ENCODE measurements around the gene LCN10.

Gene LCN10

DNA sequence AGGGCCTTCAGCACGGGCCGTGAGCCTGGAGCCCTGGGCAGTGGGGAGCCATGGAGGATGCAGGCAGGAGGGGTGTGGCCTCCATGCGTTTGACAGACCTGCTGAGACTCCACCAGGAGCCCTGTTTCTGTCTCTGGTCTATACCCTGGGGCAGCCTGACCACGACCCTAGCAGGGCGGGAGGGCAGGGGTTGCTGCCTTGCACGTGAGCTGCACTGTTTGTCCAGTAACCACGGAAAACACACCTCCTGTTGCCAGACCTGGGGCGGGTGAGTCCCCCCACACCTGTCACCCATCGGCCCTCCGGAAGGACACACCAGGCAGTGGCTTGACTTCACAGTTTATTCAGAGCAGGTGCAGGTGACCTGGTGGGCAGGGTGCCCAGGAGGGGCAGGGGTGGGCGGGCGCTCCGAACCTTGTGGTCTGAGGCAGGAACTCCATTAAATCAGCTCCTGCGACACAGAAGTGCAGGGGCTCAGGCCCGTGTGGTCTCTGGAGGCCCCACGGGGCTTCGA, 11.4 kb upstream of the LCN10 start:
- no peak for DNase-seq

GRCh38 chr9:136753371-136754058, 10.8 kb upstream of the LCN10 start:
- no peak for DNase-seq

GRCh38 chr9:136751814-136752213, 9.1 kb upstream of the LCN10 start:
- no peak for DNase-seq

- DNase-seq, result no peak
Measured at GRCh38 chr9:136751244-136751643, 8.5 kb upstream of the LCN10 start.

GRCh38 chr9:136750526-136750925, 7.8 kb upstream of the LCN10 start:
- DNase-seq, result peak; percentile 74

DNA sequence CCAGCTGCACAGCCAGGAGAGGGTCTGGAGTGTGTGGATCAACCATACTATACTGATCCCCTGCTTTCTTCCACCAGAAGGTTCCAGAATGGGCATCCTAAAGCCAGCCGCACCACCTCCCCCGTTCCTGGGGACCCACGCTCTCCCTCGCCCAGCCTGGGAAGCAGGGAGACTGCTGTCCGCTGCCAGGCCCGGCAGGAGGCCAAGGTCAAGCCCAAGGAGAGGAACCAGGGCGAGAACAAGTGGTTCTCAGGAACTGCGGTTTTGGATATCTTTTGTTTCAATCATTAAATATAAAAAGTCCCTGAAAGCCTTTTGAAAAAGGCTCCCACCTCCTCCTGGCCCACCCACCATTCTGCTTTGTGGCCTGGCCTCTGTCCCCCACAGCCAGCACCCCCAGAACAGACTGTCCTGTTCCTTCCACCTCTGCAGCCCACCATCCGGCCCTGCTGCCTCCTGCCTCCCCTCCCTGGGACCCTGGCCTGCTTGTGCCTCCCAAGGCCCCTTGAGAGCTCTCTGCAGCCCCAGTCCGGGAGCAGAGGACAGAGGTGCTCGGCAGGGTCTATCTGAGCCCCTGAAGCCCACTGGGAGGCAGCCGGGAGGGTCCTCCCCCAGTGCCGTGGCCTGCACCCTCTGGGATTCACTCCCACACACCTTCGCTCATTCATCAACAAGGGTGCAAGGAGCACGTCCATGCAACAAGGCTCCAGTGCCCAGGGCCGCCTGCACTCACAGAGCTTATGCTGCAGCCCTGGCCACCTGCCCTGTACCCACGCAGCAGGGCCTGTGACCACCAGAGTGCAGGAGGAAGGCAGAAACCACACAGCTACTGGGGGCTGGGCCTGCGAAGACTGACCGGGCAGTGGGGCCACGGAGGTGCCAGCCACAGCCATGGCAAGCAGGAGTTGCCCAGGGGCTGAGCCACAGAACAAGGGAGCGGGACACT, 6.2 kb upstream of the LCN10 start:
- DNase-seq, result no peak

DNA sequence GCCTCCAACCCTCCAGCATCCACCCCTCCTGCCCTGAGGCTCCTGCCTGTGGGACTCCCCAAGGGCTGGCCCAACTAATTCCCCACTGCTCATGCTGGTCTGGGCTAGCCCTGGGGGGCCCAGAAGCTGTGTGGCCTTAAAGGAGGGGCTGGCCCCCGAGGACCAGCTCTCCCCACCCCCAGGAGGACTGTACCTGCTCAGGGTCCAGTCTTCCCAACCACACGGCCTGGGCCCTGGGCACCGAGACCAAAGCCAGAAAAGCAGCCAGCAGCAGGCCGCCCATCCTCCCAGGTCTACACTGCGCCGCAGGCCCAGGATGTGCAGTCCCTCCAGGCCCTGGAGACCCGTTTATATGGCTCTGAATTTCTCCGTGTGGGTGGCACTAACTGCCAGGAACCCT, 5.5 kb upstream of the LCN10 start, which contains the start of gene LCN6:
Gene LCN6 (minus strand): TSS at position 325 of the 400 bp plus-strand sequence. CDS start 42 bp downstream, at position 283.
- DNase-seq, result no peak

GRCh38 chr9:136747161-136748060, 4.7 kb upstream of the LCN10 start:
- DNase-seq, result no peak

GRCh38 chr9:136746621-136747020, 3.9 kb upstream of the LCN10 start:
- DNase-seq, result no peak

DNA sequence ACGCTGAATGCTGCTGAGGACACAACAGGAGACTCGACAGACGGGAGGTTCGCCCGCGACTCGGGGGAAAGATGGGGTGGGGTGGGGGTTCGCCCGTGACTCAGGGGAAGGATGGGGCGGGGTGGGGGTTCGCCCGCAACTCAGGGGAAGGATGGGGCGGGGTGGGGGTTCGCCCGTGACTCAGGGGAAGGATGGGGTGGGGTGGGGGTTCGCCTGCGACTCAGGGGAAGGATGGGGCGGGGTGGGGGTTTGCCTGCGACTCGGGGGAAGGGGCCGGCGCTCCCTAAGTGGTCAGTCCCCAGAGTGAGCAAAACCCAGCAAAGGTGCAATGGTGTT, 3.4 kb upstream of the LCN10 start:
- DNase-seq, result no peak

DNA sequence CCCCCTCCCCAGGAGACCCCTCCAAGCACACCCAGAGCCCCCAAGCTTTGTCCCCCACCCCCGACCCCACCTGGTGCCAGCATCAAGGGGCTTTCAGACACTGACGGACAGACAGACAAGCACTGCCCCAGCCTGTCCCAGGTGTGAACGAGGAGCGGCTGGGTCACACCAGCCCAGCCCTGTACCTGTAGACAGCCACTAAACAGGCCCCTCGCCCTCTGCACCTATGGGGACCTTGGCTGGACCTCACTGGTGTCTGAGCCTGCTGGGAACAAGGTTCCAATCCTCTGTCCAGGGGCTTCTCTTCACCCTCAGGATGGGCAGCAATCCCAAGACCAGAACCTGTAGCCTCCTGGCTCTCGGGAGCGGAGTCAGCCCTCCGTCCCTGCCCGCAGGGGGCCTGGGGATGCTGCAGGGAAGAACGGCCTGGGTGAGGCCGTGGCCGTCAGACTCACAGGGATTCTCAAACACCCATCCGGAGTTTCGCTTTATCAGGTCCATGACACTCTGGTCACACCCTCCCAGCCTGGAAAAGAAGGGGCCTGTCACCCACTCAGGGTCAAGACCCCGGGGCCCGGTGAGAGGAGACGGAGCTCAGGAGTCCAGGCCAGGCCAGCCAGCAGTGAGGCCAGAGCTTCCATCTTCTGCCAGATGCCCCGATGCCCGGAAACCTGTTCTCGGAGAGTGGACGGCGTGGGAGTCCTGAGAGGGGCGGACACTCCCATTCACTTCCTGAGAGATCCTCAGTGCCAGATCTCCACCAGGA, 2.8 kb upstream of the LCN10 start:
- DNase-seq, result no peak

DNA sequence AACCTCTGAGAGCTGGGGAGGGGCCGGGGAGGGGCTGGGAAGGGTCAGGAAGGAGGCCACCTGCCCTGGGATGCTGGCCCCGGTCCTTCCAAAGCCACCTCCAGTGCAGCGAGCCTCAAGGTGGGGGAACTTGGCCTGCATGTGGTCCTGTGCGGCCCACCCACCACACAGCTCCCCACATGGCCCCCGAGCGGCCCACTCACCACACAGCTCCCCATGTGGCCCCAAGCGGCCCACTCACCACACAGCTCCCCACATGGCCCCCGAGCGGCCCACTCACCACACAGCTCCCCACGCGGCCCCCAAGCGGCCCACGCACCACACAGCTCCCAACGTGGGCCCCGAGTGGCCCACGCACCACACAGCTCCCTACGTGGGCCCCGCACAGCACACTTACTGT, 2.0 kb upstream of the LCN10 start:
- DNase-seq, result no peak

DNA sequence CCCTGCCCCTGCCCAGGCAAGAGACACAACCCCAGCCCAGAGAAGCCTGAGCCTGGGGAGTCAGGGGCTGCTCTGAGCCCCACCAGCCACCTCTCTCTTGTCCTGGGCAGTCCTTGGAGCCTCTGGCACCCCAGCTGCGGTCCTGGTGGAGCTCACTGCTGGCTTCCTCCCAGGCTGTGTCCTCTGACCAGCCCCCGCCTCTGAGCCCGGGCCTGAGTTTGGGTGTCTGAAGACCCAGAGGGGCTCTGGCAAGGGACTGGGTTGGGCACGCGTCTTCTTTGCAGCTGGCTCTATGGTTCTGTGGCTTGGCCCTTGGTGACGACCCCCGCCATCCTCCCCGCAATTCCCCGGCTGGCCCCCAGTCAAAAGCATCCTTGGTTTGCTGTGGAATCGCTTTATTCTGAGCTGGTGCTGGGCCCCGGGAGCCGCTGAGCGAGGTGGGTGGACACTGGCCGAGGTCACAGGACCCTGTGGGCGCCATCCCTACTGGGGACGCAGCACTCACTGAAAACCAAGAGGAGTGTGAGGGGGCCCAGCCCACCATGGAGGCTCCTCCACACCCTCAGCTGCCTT, 985 bp upstream of the LCN10 start:
- DNase-seq, result no peak

DNA sequence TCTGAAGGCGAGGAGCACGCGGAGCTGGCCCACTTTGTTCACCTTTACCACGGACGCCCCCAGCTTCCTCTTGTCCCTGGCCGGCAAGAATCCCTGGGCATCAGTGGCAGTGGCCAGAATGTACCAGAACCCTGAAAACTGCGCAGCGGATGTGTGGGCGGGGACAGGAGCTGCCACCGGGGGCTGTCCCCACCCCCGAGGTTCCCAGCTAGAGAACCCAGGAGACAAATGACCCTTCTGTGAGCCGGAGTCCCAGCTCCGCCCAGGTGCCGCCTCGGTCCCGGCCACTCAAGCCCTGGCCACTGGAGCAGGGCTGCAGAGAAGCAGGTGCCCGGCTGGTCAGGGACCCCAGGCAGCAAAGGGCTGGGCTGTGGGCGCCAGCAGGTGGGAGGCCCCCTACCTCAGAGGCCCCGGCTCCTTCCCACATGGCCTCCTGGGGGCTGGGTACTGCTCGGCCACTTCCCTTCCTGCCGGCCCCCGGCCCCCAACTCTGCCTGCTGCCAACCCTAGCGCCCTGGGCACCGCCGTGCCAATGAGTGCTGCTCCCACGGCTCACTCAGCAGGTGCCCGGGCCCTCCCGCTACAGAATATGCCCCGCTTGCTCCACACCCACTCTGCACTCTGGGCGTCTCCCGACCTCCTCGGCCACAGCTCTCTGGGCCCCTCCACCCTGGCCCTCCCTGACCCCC, 713 bp downstream of the LCN10 start:
- DNase-seq, result peak; percentile 42

DNA sequence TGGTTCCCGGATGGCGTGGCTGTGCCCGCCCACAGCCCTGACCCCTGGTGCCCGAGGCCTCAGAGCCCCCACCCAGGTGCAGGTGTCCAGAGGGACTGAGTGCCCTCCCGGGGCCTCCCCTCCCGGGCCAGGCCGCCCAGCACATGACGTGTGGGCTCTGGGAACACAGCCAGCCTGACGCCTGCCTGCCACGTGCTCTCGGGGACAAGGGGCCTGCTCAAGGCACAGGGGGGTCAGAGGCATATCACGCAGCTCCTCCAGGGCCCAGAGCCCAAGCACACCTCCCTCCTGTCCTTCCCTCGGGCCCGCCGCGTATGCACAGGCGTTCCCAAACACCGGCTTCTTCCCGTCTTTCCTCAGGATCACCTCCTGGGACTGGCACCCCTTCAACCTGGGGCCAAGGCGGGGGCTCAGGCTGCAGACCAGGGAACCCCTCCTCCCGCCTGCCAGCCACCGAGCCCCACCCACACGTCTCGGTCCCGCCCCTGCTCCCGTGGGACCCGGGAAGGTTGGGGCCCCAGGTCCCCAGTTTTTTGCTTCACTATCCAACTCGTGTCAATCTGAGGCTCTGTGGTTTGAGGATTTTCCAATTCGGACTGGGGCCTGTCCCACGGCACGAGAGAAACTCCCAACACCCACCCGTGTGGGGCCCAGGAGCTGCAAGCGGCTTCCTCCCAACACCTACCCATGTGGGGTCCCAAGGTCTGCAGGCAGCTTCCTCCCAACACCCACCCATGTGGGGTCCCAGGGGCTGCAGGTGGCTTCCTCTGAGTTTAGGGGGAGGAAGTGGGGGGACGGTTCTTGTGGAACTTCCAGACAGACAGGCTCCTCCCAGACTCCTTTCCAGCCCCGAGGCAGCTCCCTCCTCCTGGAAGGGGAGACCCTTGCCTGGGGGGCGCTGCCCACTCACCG, 1.5 kb downstream of the LCN10 start:
- DNase-seq, result no peak

GRCh38 chr9:136740491-136740890, 2.2 kb downstream of the LCN10 start:
- DNase-seq, result no peak

DNA sequence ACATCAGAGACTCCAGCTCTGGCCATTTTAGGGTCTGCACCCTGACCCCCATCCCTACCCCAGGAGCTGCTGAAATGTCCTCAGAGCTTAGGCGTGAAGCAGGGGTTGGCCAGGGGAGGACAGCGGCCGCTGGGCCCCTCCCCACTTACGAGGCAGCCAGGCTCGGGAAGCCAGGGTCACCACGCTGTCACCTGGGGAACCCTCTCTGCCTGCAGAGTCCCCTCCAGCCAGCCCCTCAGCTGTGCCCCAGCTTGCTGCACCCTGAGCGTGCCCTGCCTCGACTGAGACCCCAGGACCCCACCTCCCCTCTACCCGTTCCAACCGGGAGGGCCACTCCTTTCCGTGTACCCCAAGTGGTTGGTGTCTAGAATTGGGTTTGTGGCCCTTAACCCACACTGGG, 2.7 kb downstream of the LCN10 start:
- no peak for DNase-seq

DNA sequence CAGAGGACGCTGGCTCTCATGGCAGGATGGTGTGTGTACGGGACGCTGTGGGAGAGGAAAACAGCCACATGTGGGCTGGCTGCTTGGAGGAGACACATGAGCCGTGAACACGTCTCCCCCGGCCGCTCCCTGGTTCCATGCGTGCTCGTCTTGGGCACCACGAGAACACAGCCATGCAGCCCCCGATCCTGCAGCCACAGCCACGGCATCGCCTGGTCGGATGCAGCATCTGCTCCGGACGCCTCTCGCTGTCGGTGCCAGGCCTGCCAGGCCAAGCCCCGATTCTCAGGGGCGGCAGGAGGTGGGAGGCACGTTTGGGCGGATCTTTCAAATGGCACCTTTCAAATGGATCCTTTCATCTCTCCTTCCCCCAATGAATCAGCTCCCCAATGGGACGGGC, 3.2 kb downstream of the LCN10 start:
- DNase-seq, result no peak

DNA sequence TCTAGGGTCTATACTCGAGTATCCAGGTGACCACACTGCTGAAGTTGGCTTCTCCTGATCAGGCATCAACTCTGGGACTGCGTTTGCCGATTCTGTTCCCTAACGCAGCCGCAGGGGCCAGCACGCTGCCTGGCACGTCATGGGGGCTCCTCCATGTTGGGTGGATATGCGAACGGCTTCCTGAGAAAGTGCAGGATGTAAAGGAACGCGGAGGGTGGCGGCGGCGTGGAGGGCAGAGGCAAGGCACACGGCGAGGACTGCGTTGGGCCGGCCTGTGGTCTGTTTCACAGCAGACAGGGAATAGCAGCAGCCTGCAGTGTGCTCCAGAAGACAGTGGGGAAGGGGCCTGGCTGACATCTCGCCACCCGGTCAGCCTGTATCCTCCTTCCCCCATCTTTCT, 3.8 kb downstream of the LCN10 start:
- no peak for DNase-seq

Data from activated CD4-positive, alpha-beta T cell treated with anti-CD3 and anti-CD28 coated beads, Interleukin-2, Interleukin-6, amounts not matched to agents 100 ng/mL and 50 ng/mL, durations not matched to agents 16 hours and 8 hours (primary cell).